Fibroblast of villous mesenchyme (primary cell): Measurements from ENCODE around the gene POLDIP2. TPM values are rescaled to one million over a fixed set of nuclear protein-coding genes. Genes with fewer than 3 reads are reported as not detected.

ENCODE experiments used
- DNase-seq: peaks from one replicate; pipeline ENCODE4 v3.0.0-alpha.2; 2010; ENCODE audit warnings: low read depth
- H3K4me3 ChIP-seq: 2 replicates; pipeline ENCODE4 v1.5.1; 2011; ENCODE audit warnings: low read depth, mild to moderate bottlenecking, low read length
- CTCF ChIP-seq: IDR thresholded peaks from 2 replicates; pipeline ENCODE4 v1.5.1; 2012; ENCODE audit warnings: low read depth, mild to moderate bottlenecking, low read length; ENCODE audit not compliant: insufficient read depth
- total RNA-seq: library from RNA; depleted of rRNA; stranded (reverse); fragments of >200 nt; gene quantifications from 2 replicates; pipeline ENCODE4 v1.2.3, GENCODE V29; 2012

The POLDIP2 gene
- total RNA-seq, 1 donor = 85.5 TPM

- no peak overlapping the region for H3K4me3 ChIP-seq
- TF ChIP-seq CTCF = no peak
Observed at GRCh38 chr17:28365487-28365886, 8.2 kb upstream of the POLDIP2 start.

GRCh38 chr17:28364665-28365363 lies 7.5 kb upstream of the POLDIP2 start, which contains the start of gene SEBOX:
TSS of gene SEBOX (minus strand) at chr17:28365199. CDS start at chr17:28365151, 48 bp downstream.
- no peak for TF ChIP-seq CTCF
- H3K4me3 ChIP-seq = no peak within 1 kb of the TSS
- no peak for DNase-seq

More at GRCh38 chr17:28365487-28365886, 8.2 kb upstream of the POLDIP2 start:
- no peak for DNase-seq

GRCh38 chr17:28363776-28364650 lies 6.7 kb upstream of the POLDIP2 start:
- H3K4me3 ChIP-seq = no peak overlapping the region
- DNase-seq = no peak
- TF ChIP-seq CTCF = no peak

GRCh38 chr17:28363186-28363585 lies 5.9 kb upstream of the POLDIP2 start:
- DNase-seq = no peak

GRCh38 chr17:28357901-28358197 lies 522 bp upstream of the POLDIP2 start:
- peak overlapping the region; percentile 88 for H3K4me3 ChIP-seq
- DNase-seq = no peak
- TF ChIP-seq CTCF = no peak

More at GRCh38 chr17:28363186-28363585, 5.9 kb upstream of the POLDIP2 start:
- H3K4me3 ChIP-seq = no peak overlapping the region
- no peak for TF ChIP-seq CTCF

- no peak for TF ChIP-seq CTCF
- no peak overlapping the region for H3K4me3 ChIP-seq
- DNase-seq = no peak
Observed at GRCh38 chr17:28350271-28350670, 7.1 kb downstream of the POLDIP2 start.
